ENCODE measurements around the gene SCN1A. TPM values are rescaled to one million over a fixed set of nuclear protein-coding genes. Genes with fewer than 3 reads are reported as not detected.

Gene SCN1A
- total RNA-seq, 1 donor from 2014 or later = 26.9 TPM

- H3K4me3 ChIP-seq = no peak overlapping the region
- DNase-seq = no peak
- H3K27me3 ChIP-seq = no peaks in the 10 kb centered on the region
- H3K36me3 ChIP-seq = no peaks in the 10 kb centered on the region
- H3K27ac ChIP-seq = no peak overlapping the region
- TF ChIP-seq CTCF (IDR thresholded peaks at IDR 0.05) = no peak
- no peaks in the 10 kb centered on the region for H3K4me1 ChIP-seq
- intact Hi-C loops (cut with DNase I) = no loop called here
- ATAC-seq = no peak
- H3K9me3 ChIP-seq = no peaks in the 10 kb centered on the region
Observed at GRCh38 chr2:166081852-166082251, 46.0 kb downstream of the SCN1A start.

GRCh38 chr2:166081131-166081632 is 46.6 kb downstream of the SCN1A start:
- intact Hi-C loops (cut with DNase I) = no loop called here
- H3K27ac ChIP-seq = no peak overlapping the region
- no peak for ATAC-seq
- TF ChIP-seq CTCF (IDR thresholded peaks at IDR 0.05) = no peak
- no peaks in the 10 kb centered on the region for H3K36me3 ChIP-seq
- no peaks in the 10 kb centered on the region for H3K9me3 ChIP-seq
- H3K4me1 ChIP-seq = no peaks in the 10 kb centered on the region
- no peak overlapping the region for H3K4me3 ChIP-seq
- H3K27me3 ChIP-seq = no peaks in the 10 kb centered on the region
- no peak for DNase-seq

- Histone ChIP-seq H3K36me3 (no peaks in the 10 kb centered on the region), H3K27ac (no peak overlapping the region), H3K27me3 (no peaks in the 10 kb centered on the region), H3K4me1 (no peaks in the 10 kb centered on the region), H3K4me3 (no peak overlapping the region), H3K9me3 (no peaks in the 10 kb centered on the region)
- no peak for DNase-seq
- intact Hi-C loops (cut with DNase I) = no loop called here
- no peak for TF ChIP-seq CTCF (IDR thresholded peaks at IDR 0.05)
- ATAC-seq = no peak
Observed at GRCh38 chr2:166074430-166074829, 53.4 kb downstream of the SCN1A start.

GRCh38 chr2:166074011-166074410 is 53.8 kb downstream of the SCN1A start:
- H3K27ac ChIP-seq = no peak overlapping the region
- no peaks in the 10 kb centered on the region for H3K36me3 ChIP-seq
- no peaks in the 10 kb centered on the region for H3K9me3 ChIP-seq
- intact Hi-C loops (cut with DNase I) = no loop called here
- ATAC-seq (no peak), DNase-seq (no peak)
- H3K4me1 ChIP-seq = no peaks in the 10 kb centered on the region
- H3K4me3 ChIP-seq = no peak overlapping the region
- H3K27me3 ChIP-seq = no peaks in the 10 kb centered on the region
- TF ChIP-seq CTCF (IDR thresholded peaks at IDR 0.05) = no peak

GRCh38 chr2:166070231-166070630 is 57.6 kb downstream of the SCN1A start:
- ATAC-seq = no peak

More at GRCh38 chr2:166070231-166070630, 57.6 kb downstream of the SCN1A start:
- Histone ChIP-seq H3K27ac (no peak overlapping the region), H3K27me3 (no peaks in the 10 kb centered on the region), H3K4me1 (no peaks in the 10 kb centered on the region), H3K9me3 (no peaks in the 10 kb centered on the region), H3K4me3 (no peak overlapping the region), H3K36me3 (no peaks in the 10 kb centered on the region)
- no peak for TF ChIP-seq CTCF (IDR thresholded peaks at IDR 0.05)
- DNase-seq = no peak
- intact Hi-C loops (cut with DNase I) = no loop called here

All from upper lobe of right lung (tissue), 1 donor.